Suprapubic skin (tissue), 4 donors: ENCODE results near the gene PUSL1. TPM values are rescaled to one million over a fixed set of nuclear protein-coding genes. Genes with fewer than 3 reads are reported as not detected.

ENCODE experiments used
- DNase-seq, 2 donors: peaks; one replicate each; pipeline ENCODE4 v3.0.0-alpha.2; 2019; ENCODE audit warnings: low spot score in 2 of 2
- H3K27ac ChIP-seq: fragments of 200-600 bp; sonication (generic); one replicate; pipeline ENCODE4 v1.5.1; 2019
- H3K27me3 ChIP-seq: fragments of 200-600 bp; sonication (generic); one replicate; pipeline ENCODE4 v1.5.1; 2019
- H3K36me3 ChIP-seq: fragments of 200-600 bp; sonication (generic); one replicate; pipeline ENCODE4 v1.5.1; 2019
- H3K4me1 ChIP-seq: fragments of 200-600 bp; sonication (generic); one replicate; pipeline ENCODE4 v1.5.1; 2019
- H3K4me3 ChIP-seq: fragments of 200-600 bp; sonication (generic); one replicate; pipeline ENCODE4 v1.5.1; 2019; ENCODE audit warnings: mild to moderate bottlenecking
- H3K9me3 ChIP-seq: fragments of 200-600 bp; sonication (generic); one replicate; pipeline ENCODE4 v1.5.1; 2019
- EP300 ChIP-seq: sonication (generic); formaldehyde crosslinking; IDR thresholded peaks from one replicate; pipeline ENCODE4 v1.6.1; 2017; ENCODE audit warnings: antibody characterized with exemption
- POLR2A ChIP-seq, 2 donors: fragments of 450-650 bp; IDR thresholded peaks; one replicate each; pipeline ENCODE4 v1.6.1; 2017; ENCODE audit warnings: antibody characterized with exemption in 2 of 2, mild to moderate bottlenecking in 2 of 2, moderate library complexity in 2 of 2
- POLR2AphosphoS5 ChIP-seq, 3 donors: sonication (generic); formaldehyde crosslinking; IDR thresholded peaks; one replicate each; pipeline ENCODE4 v1.6.1; 2017; ENCODE audit warnings: antibody characterized with exemption in 3 of 3
- WGBS: methylation state at CpG from one replicate; pipeline ENCODE4 v1.1.5; 2018; 5-methylcytosine and 5-hydroxymethylcytosine counted together
- total RNA-seq, 4 donors: library from RNA; depleted of rRNA; stranded (reverse); fragments of >200 nt; gene quantifications; one replicate each; pipeline ENCODE4 v1.1.0, GENCODE V29; 2016
- TF ChIP-seq, protein P1 (sequence below), 2 donors: fragments of 200-600 bp in 1 of 2; fragments of 450-650 bp in 1 of 2; sonication (generic) in 1 of 2; IDR thresholded peaks; one replicate each; pipeline ENCODE4 v1.5.1; 2016 to 2019; ENCODE audit warnings: antibody characterized with exemption in 2 of 2, mild to moderate bottlenecking in 1 of 2, moderate library complexity in 1 of 2

PUSL1 gene
- total RNA-seq, 4 donors from 2014 or later, result 16.9 to 56.4 (median 36.4) TPM

- Histone ChIP-seq H3K4me1 (peaks cover 61% of the 10 kb centered on the region), H3K9me3 (no peaks in the 10 kb centered on the region), H3K27me3 (no peaks in the 10 kb centered on the region), H3K27ac (peak overlapping the region; percentile 93), H3K4me3 (peak overlapping the region; percentile 65), H3K36me3 (peaks cover 17% of the 10 kb centered on the region)
- WGBS, result 80% methylated on average over 2 of the region's 13 CpGs
- DNase-seq, result no peak
- TF ChIP-seq POLR2AphosphoS5 (IDR thresholded peaks at IDR 0.05) (no peak), POLR2A (IDR thresholded peaks at IDR 0.05) (no peak), EP300 (no peak)
- TF ChIP-seq, protein P1, sequence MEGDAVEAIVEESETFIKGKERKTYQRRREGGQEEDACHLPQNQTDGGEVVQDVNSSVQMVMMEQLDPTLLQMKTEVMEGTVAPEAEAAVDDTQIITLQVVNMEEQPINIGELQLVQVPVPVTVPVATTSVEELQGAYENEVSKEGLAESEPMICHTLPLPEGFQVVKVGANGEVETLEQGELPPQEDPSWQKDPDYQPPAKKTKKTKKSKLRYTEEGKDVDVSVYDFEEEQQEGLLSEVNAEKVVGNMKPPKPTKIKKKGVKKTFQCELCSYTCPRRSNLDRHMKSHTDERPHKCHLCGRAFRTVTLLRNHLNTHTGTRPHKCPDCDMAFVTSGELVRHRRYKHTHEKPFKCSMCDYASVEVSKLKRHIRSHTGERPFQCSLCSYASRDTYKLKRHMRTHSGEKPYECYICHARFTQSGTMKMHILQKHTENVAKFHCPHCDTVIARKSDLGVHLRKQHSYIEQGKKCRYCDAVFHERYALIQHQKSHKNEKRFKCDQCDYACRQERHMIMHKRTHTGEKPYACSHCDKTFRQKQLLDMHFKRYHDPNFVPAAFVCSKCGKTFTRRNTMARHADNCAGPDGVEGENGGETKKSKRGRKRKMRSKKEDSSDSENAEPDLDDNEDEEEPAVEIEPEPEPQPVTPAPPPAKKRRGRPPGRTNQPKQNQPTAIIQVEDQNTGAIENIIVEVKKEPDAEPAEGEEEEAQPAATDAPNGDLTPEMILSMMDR (IDR thresholded peaks at IDR 0.05), result no peak
Measured at GRCh38 chr1:1303736-1304135, 4.7 kb upstream of the PUSL1 start.

DNA sequence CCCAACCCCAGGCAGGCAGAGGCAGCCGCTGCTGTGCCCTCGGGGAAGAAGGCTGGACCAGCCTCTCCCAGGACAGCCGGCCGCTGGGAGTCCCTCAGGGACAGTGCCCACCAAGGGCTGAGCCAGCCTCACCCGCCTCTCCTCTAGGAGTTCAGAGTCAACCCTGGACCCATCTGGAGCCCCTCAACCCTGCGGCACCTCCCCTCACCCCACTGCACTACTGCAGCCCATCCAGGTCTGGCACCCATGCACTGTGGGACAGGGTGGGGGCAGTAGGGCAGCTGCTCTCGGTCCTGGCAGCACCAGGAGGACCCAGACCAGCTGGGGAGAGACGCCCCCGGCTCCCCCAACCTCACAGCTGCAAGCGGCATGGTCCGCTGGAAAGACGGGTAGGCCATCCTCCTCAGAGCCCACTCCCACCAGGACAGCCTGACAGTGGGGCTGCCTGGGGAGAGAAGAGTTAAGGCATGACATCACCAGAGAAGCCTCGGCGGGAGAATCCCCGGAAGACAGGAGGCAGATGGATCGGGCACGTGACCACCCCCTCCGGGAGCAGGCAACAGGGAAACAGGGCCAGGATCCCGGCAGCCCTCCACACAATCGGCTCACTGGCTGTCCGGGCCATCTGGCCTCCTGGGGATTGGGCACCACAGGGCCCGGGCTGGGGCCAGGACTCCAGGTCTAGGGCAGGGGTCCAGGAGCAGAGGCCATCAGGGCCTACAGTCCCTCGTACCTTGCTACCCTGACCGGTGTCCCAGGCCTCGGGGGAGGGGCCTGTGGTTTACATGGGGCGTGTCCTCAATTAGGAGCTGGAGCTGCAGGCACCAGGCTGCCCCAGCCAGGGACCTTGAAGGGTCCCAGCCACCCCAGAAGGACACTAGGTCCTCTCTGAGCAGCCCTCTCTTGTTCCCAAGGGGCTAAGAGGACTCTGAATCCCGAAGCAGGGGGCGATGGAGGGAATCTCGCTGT lies 3.8 kb upstream of the PUSL1 start:
- no peaks in the 10 kb centered on the region for H3K27me3 ChIP-seq
- WGBS, result 6% methylated on average over 9 of the region's 29 CpGs
- peaks cover 10% of the 10 kb centered on the region for H3K36me3 ChIP-seq
- DNase-seq, result peak; percentile 89 to 91
- H3K4me1 ChIP-seq, result peaks cover 69% of the 10 kb centered on the region
- no peaks in the 10 kb centered on the region for H3K9me3 ChIP-seq
- peak overlapping the region; percentile 93 for H3K27ac ChIP-seq
- TF ChIP-seq EP300 (no peak), POLR2AphosphoS5 (IDR thresholded peaks at IDR 0.05) (no peak), POLR2A (IDR thresholded peaks at IDR 0.05) (no peak)
- TF ChIP-seq, protein P1 (IDR thresholded peaks at IDR 0.05), result no peak
- peak overlapping the region; percentile 65 for H3K4me3 ChIP-seq

GRCh38 chr1:1305300-1306069 lies 2.9 kb upstream of the PUSL1 start:
- Histone ChIP-seq H3K4me3 (peak overlapping the region; percentile 65), H3K27me3 (no peaks in the 10 kb centered on the region), H3K4me1 (peaks cover 76% of the 10 kb centered on the region), H3K36me3 (peaks cover 3% of the 10 kb centered on the region), H3K9me3 (no peaks in the 10 kb centered on the region), H3K27ac (peak overlapping the region; percentile 93)
- TF ChIP-seq, protein P1 (IDR thresholded peaks at IDR 0.05), result no peak
- TF ChIP-seq POLR2AphosphoS5 (IDR thresholded peaks at IDR 0.05) (no peak), POLR2A (IDR thresholded peaks at IDR 0.05) (no peak), EP300 (no peak)
- WGBS, result 24% methylated on average over 4 of the region's 25 CpGs
- peak in 1 of 2 donors; percentile 90 for DNase-seq

DNA sequence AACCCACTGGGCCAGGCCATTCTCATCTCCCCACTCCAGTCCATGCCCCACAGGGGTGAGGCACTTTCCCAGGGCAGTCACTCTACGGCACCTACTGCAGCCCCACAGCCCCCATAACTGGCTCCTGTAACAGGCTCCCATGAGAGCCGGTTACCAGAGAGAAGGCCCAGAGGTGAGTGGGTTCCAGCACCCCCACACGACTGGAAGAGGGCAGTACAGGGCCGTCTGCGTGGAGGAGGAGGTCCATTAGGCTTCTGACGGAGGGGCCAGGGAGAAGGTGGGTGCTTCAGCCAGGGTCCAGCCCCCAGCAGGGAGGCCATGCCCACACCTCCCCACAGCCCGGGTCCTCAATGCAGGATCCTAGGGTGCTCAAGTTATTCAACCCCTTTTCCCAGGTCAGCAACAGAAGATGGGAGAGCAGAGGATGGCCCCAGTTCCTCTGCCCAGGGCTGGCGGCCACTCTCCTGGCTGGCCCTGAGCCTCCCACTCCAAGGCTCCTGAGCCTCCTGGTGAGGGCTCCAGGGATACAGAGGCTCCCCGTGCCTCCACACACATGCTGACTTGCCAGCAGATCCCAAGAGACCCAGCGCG lies 2.2 kb upstream of the PUSL1 start:
- TF ChIP-seq, protein P1 (IDR thresholded peaks at IDR 0.05), result no peak
- TF ChIP-seq POLR2AphosphoS5 (IDR thresholded peaks at IDR 0.05), result no peak
- no peak for TF ChIP-seq POLR2A (IDR thresholded peaks at IDR 0.05)
- TF ChIP-seq EP300, result no peak
- H3K9me3 ChIP-seq, result no peaks in the 10 kb centered on the region
- peak overlapping the region; percentile 65 for H3K4me3 ChIP-seq
- H3K27me3 ChIP-seq, result no peaks in the 10 kb centered on the region
- H3K27ac ChIP-seq, result peak overlapping the region; percentile 93
- peaks cover 6% of the 10 kb centered on the region for H3K36me3 ChIP-seq
- DNase-seq, result no peak
- peaks cover 81% of the 10 kb centered on the region for H3K4me1 ChIP-seq
- 13% methylated on average over 10 of the region's 11 CpGs for WGBS
